A673 (cell line): ENCODE data around the gene MBNL2.

Source experiments
- CTCF ChIP-seq: fragments of 300-800, 200-600 bp; sonication (generic); conservative IDR thresholded peaks from 2 replicates; pipeline ENCODE4 v1.5.1; 2017; ENCODE audit warnings: low read depth, mild to moderate bottlenecking, antibody characterized with exemption, low read length, moderate library complexity, mixed read lengths
- EZH2 ChIP-seq: fragments of 200-600 bp; sonication (generic); IDR thresholded peaks from 2 replicates; pipeline ENCODE4 v1.6.1; 2017; ENCODE audit warnings: borderline replicate concordance, low read depth, mild to moderate bottlenecking, mixed read lengths, antibody characterized with exemption, low read length; ENCODE audit not compliant: poor library complexity, severe bottlenecking

GRCh38 chr13:97238883-97239282, 16.8 kb downstream of the MBNL2 start:
- no peak for TF ChIP-seq CTCF
- no peak for TF ChIP-seq EZH2
